ENCODE results near the gene NOLC1. TPM values are rescaled to one million over a fixed set of nuclear protein-coding genes. Genes with fewer than 3 reads are reported as not detected.

NOLC1 gene
- total and polyA plus RNA-seq, 2 donors (not counting 1 experiment from before 2014, with no cell fraction given) = 32.9 to 45.0 TPM

- intact Hi-C loops (cut with micrococcal nuclease) = no loop called here
- DNase-seq (no peak), ATAC-seq (ENCODE audit: low read depth) (no peak)
- Histone ChIP-seq H3K9me3 (ENCODE audit: control extremely low read depth in 1 of 3, control insufficient read depth in 2 of 3, insufficient read depth in 1 of 3, low read length in 2 of 3) (no peaks in the 10 kb centered on the region), H3K4me2 (replicated peaks; ENCODE audit: low read depth, low read length, poor library complexity, severe bottlenecking) (no peak overlapping the region), H3K9ac (ENCODE audit: low read length) (no peak overlapping the region), H3K36me3 (replicated peaks in 1 of 2; ENCODE audit: control extremely low read depth in 1 of 2, control insufficient read depth in 1 of 2, extremely low read depth in 1 of 2, insufficient read depth in 2 of 2, low read length in 1 of 2) (peaks cover 6 to 44% of the 10 kb centered on the region in 2 experiments), H3K4me1 (ENCODE audit: control insufficient read depth in 2 of 2, insufficient read depth in 2 of 2, low read length in 2 of 2) (peaks cover 0 to under 1% of the 10 kb centered on the region in 2 donors), H4K20me1 (ENCODE audit: control insufficient read depth, insufficient read depth, low read length, poor library complexity, severe bottlenecking) (peaks cover 47% of the 10 kb centered on the region), H3K27ac (ENCODE audit: low read length in 2 of 2) (no peak overlapping the region), H3K27me3 (replicated peaks in 1 of 4; ENCODE audit: control extremely low read depth in 1 of 4, control insufficient read depth in 3 of 4, insufficient read depth in 4 of 4, low read length in 3 of 4) (no peaks in the 10 kb centered on the region), H2AFZ (ENCODE audit: insufficient read depth, low read depth, low read length, poor library complexity, severe bottlenecking) (no peak overlapping the region), H3K4me3 (ENCODE audit: control extremely low read depth in 1 of 5, extremely low read depth in 1 of 5, insufficient read depth in 1 of 5, low read depth in 2 of 5, low read length in 4 of 5) (no peak overlapping the region), H3K79me2 (ENCODE audit: control insufficient read depth, insufficient read depth, low read length) (peaks cover 17% of the 10 kb centered on the region)
- ChIA-PET CTCF (interaction anchor here (0.9 kb wide), 1 partner anchor 31 kb away, joined by 3 read pairs; no protein-coding TSS in a partner anchor), POLR2A (no interaction called here)
- Mint-ChIP-seq H3K27me3 (no peaks in the 10 kb centered on the region), H3K9me3 (ENCODE audit: insufficient read depth) (no peaks in the 10 kb centered on the region), H3K4me1 (peaks cover 8% of the 10 kb centered on the region), H3K4me3 (no peak overlapping the region), H3K27ac (no peak overlapping the region)
- TF ChIP-seq CTCF (IDR thresholded peaks at IDR 0.05) (no peak), EZH2 (IDR thresholded peaks at IDR 0.05; ENCODE audit: borderline replicate concordance, insufficient read depth, low read depth, low read length, poor library complexity, severe bottlenecking) (no peak)
- WGBS (ENCODE audit: insufficient coverage) = no CpG with 5 or more reads among the region's 2 CpGs
Measured at GRCh38 chr10:102106998-102107397, 45.2 kb upstream of the NOLC1 start.

GRCh38 chr10:102109166-102110116 is 42.7 kb upstream of the NOLC1 start:
- Mint-ChIP-seq H3K27me3 (no peaks in the 10 kb centered on the region), H3K27ac (no peak overlapping the region), H3K9me3 (ENCODE audit: insufficient read depth) (no peaks in the 10 kb centered on the region), H3K4me1 (peaks cover 21% of the 10 kb centered on the region), H3K4me3 (no peak overlapping the region)
- no peak overlapping the region for H3K27ac ChIP-seq (ENCODE audit: low read length in 2 of 2)
- H4K20me1 ChIP-seq (ENCODE audit: control insufficient read depth, insufficient read depth, low read length, poor library complexity, severe bottlenecking) = peaks cover 71% of the 10 kb centered on the region
- DNase-seq = no peak
- H3K9ac ChIP-seq (ENCODE audit: low read length) = no peak overlapping the region
- CTCF ChIA-PET = interaction anchor here (0.7 kb wide), 1 partner anchor 36 kb away, joined by 3 read pairs; no protein-coding TSS in a partner anchor
- H3K4me2 ChIP-seq (replicated peaks; ENCODE audit: low read depth, low read length, poor library complexity, severe bottlenecking) = no peak overlapping the region
- ATAC-seq (ENCODE audit: low read depth) = no peak
- no peaks in the 10 kb centered on the region for H3K9me3 ChIP-seq (ENCODE audit: control extremely low read depth in 1 of 3, control insufficient read depth in 2 of 3, insufficient read depth in 1 of 3, low read length in 2 of 3)
- H2AFZ ChIP-seq (ENCODE audit: insufficient read depth, low read depth, low read length, poor library complexity, severe bottlenecking) = no peak overlapping the region
- TF ChIP-seq CTCF (IDR thresholded peaks at IDR 0.05) (no peak), EZH2 (IDR thresholded peaks at IDR 0.05; ENCODE audit: borderline replicate concordance, insufficient read depth, low read depth, low read length, poor library complexity, severe bottlenecking) (no peak)
- WGBS (ENCODE audit: insufficient coverage) = 97% methylated on average over 24 of the region's 24 CpGs
- peaks cover 6 to 44% of the 10 kb centered on the region in 2 experiments for H3K36me3 ChIP-seq (replicated peaks in 1 of 2; ENCODE audit: control extremely low read depth in 1 of 2, control insufficient read depth in 1 of 2, extremely low read depth in 1 of 2, insufficient read depth in 2 of 2, low read length in 1 of 2)
- POLR2A ChIA-PET = no interaction called here
- H3K4me3 ChIP-seq (ENCODE audit: control extremely low read depth in 1 of 5, extremely low read depth in 1 of 5, insufficient read depth in 1 of 5, low read depth in 2 of 5, low read length in 4 of 5) = no peak overlapping the region
- peaks cover 42% of the 10 kb centered on the region for H3K79me2 ChIP-seq (ENCODE audit: control insufficient read depth, insufficient read depth, low read length)
- H3K27me3 ChIP-seq (replicated peaks in 1 of 4; ENCODE audit: control extremely low read depth in 1 of 4, control insufficient read depth in 3 of 4, insufficient read depth in 4 of 4, low read length in 3 of 4) = no peaks in the 10 kb centered on the region
- H3K4me1 ChIP-seq (ENCODE audit: control insufficient read depth in 2 of 2, insufficient read depth in 2 of 2, low read length in 2 of 2) = peaks cover 17 to 24% of the 10 kb centered on the region in 2 donors
- intact Hi-C loops (cut with micrococcal nuclease) = no loop called here
